ENCODE data around the gene VWA5A.

- TF ChIP-seq POLR2A (IDR thresholded peaks at IDR 0.05; ENCODE audit: low read depth, low read length) (no peak), EP300 (IDR thresholded peaks at IDR 0.05; ENCODE audit: borderline replicate concordance in 1 of 2, control insufficient read depth in 1 of 2, low read depth in 2 of 2, low read length in 2 of 2) (no peak)
Observed at GRCh38 chr11:124101737-124102136, 13.5 kb upstream of the VWA5A start.
